GM18505 (cell line): Measurements from ENCODE around the gene SIGLEC14.
"Not testable (repeated sequence)": the region's sequence is repeated elsewhere in the genome, so short reads cannot be mapped to it uniquely, and the experiment has no call there.

ENCODE experiments used
- ATAC-seq: cut with Tn5 transposase; IDR thresholded peaks from one replicate; pipeline ENCODE4 v1.9.1; 2021; ENCODE audit not compliant: unreplicated experiment
- POLR2A ChIP-seq: IDR thresholded peaks from 4 replicates; pipeline ENCODE4 v1.6.1; 2011; ENCODE audit warnings: borderline replicate concordance; ENCODE audit not compliant: insufficient read depth, insufficient read length; ENCODE audit errors: extremely low read depth

SIGLEC14 gene

DNA sequence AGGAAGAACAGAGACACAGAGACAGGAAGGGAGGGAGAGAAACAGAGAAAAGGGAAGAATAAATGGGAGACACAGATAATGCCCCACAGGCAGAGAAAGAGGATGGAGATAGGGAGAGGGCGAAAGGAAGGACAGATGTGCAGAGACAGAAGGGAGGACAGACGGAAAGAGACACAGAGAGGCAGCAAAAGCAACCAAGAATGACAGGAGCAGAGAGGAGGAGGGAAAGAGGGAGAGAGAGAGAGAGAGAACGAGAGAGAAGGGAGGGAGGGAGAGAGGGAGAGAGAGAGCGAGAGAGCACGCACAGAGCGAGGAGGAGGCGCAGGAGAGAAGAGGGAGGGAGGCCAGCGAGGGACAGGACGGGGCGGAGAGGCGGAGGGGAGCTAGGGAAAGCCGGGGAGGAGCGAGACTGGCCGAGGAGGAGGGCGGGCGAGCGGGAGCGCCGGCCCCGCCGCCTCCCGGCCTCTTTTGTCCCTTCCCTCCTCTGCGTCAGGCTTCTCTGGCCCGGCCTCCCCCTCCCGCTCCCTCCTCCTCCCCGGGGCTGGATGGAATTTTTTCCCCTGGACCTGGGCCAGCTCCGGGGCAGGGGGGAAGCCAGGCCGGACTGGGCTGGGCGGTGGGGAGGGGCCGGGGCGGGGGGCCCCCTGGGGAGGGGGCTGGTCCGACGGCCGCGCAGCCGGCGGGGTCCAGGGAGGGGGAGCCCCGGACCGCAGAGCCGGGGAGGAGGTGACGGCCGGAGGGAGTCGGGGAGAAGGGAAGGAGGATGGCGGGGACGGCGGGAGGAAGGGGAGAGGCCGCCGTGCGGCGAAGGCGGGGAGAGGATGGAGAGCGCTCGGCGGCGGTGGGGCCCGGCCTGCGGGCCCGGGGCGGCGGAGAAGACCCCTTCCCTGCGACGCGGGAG, 42.3 kb upstream of the SIGLEC14 start:
- ATAC-seq: no peak
- TF ChIP-seq POLR2A: no peak

DNA sequence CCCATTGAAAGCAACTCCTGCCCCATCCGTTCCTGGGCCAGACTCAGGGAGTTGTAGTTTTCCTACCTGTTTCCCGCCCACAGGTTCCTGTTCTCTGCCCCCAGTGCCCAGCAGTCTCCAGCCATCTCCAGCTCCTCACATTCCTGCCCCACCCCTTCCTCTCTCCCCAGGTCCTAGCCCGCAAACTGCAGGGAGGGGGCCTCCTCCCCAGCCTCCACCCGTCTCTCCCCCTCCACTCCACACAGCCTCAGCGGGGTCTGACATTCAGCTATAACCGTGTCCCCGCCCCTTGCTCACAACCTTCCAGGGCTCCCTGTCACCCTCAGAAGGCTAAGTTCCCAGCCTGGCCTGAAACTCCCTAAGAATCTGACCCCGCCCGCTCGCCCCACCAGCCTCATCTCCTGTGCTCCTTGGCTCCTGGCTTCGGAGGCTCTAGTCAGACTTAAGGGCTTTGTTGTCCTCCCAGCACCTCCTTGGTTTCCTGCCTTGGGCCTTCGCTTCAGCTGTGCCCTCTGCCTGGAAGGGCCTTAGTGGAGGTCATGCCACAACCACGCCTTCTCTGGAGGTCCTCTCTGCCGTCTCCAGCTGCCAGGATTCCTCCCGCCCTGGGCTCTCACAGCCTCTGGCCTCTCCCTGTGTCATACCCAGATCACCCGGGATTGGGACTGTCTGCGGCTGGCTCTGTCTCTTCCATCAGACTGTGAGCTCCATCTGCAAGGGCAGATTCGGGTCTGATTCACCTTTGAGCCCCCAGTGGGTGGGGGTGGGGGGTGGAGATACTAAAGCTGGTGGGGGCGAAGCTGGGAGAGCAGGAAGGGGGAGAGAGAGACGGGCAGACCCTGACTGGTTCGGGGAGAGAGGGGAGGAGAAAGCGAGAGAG, 41.4 kb upstream of the SIGLEC14 start:
- no peak for ATAC-seq
- TF ChIP-seq POLR2A: no peak

GRCh38 chr19:51686171-51686570, 39.5 kb upstream of the SIGLEC14 start:
- no peak for ATAC-seq
- TF ChIP-seq POLR2A: no peak

GRCh38 chr19:51681286-51681941, 34.8 kb upstream of the SIGLEC14 start:
- ATAC-seq: no peak
- TF ChIP-seq POLR2A: no peak

GRCh38 chr19:51680474-51680873, 33.8 kb upstream of the SIGLEC14 start:
- TF ChIP-seq POLR2A: no peak
- ATAC-seq: no peak

DNA sequence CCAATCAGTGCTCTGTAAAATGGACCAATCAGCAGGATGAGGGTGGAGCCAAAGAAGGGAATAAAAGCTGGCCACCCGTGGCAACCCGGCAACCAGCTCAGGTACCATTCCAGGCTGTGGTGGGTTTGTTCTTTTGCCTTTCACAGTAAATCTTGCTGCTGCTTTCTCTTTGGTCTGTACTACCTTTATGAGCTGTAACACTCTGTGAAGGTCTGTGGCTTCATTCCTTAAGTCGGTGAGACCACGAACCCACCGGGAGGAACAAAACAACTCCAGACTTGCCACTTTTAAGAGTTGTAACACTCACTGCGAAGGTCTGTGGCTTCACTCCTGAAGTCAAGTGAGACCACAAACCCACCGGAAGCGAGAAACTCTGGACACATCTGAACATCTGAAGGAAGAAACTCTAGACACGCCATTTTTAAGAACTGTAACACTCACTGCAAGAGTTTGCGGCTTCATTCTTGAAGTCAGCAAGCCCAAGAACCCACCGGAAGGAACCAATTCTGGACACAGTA, 30.0 kb upstream of the SIGLEC14 start:
- TF ChIP-seq POLR2A: no peak
- ATAC-seq: no peak

- ATAC-seq: not testable (repeated sequence)
These were observed 29.4 kb upstream of the SIGLEC14 start for GRCh38 chr19:51675911-51676565.

- ATAC-seq: no peak
- TF ChIP-seq POLR2A: no peak
These were observed 21.6 kb upstream of the SIGLEC14 start for GRCh38 chr19:51668216-51668615.

DNA sequence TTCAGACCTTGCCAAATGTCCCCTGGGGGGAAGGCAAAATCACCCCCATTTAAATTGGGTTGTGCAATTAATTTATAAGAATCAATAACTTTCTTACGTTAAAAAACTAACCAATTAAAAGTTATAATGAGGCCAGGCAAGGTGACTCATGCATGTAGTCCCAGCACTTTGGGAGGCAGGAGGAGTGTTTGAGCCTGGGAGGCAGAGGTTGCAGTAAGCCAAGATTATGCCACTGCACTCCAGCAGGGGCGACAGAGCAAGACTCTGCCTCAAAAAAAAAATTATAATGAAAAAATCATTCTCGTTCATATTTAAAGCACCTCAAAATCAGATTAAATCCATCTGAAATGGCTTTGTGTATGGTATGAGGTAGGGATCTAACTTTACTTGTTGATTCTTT, 18.4 kb upstream of the SIGLEC14 start:
- ATAC-seq: no peak
- no peak for TF ChIP-seq POLR2A

GRCh38 chr19:51664131-51664530, 17.5 kb upstream of the SIGLEC14 start:
- ATAC-seq: no peak
- no peak for TF ChIP-seq POLR2A

DNA sequence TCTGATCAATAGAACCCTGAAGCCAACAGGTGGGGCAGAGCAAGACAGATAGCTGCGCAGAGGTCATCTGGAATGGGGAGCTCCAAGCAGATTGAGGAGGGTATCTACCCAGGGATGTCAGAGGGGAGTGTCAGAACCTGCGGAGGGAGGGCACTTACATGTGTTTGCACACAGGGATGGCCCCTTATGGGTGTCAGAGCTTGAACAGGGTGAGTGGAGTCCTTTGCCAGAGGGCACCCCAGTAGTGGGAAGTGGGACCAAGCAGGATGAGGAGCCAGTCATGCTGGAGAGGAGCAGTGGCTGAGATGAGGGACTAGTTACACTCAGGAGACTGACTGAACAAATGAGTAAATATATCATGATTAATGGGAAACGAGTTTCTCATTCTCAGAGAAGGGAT, 17.0 kb upstream of the SIGLEC14 start:
- ATAC-seq: no peak
- no peak for TF ChIP-seq POLR2A

DNA sequence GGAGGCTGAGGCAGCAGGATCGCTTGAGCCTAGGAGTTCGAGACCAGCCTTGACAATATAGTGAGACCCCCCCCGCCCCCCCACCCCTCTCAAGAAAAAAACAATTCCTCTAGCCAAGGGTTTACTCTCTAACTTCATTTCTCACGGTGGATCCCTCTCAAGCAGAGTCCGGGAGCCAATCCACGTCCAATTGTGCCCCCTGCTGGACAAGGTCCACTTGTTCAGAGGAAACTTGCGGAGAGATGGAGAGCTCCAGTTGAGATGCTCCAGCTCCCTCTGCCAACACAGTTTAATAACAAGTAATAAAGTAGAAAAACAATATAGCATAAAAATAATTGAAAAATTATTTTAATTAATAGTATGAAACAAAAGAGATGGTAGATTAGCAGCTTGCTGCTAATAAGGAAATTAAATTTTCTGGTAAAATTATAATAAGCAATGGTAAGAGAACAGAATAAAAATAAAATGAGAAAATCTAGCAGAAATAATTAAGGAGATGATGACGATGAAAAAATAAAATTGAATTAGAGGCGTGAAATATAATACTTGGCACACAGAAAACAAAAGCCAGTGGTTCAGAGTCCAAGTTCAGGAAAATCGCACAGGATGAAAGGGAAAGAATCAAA, 14.5 kb upstream of the SIGLEC14 start:
- ATAC-seq: no peak
- no peak for TF ChIP-seq POLR2A
